A549 (cell line): ENCODE measurements around the gene ARIH1. TPM values are rescaled to one million over a fixed set of nuclear protein-coding genes. Genes with fewer than 3 reads are reported as not detected.

ENCODE experiments used
- ATAC-seq, 2 experiments: fragments of 200-7000 bp in 1 of 2; fragments of >200 bp in 1 of 2; cut with Nextera tagmentation in 1 of 2; cut with Tn5 transposase in 1 of 2; 3 replicates each; pipeline versions ENCODE4 v1.8.0 to v1.9.1; 2018 to 2020; ENCODE audit warnings: mild to moderate bottlenecking in 1 of 2, moderate library complexity in 1 of 2
- CTCF ChIA-PET: fragments of 300-600 bp; sonication (Branson Sonifier 250); formaldehyde crosslinking; extraction: SDS; loops from one replicate; lab custom pipeline; 2021; ENCODE audit warnings: antibody characterized with exemption, inconsistent platforms; lab: Yijun Ruan, JAX
- POLR2A ChIA-PET: fragments of 350-600 bp; formaldehyde crosslinking; extraction: SDS; loops from one replicate; lab custom pipeline; 2021; ENCODE audit warnings: antibody characterized with exemption, inconsistent platforms; lab: Yijun Ruan, JAX
- DNase-seq, 2 experiments: peaks; one replicate each; pipeline versions ENCODE4 v3.0.0 to v3.0.0-alpha.2; 2011 to 2016; ENCODE audit warnings: low read depth in 1 of 2, low spot score in 1 of 2
- FAIRE-seq: peaks from 2 replicates; lab custom pipeline; 2011; peaks lifted over from hg19 to GRCh38; lab: Jason Lieb, UNC
- H3K27ac ChIP-seq, 2 experiments: fragments of >200 bp; sonication (Bioruptor Twin); formaldehyde crosslinking; 3 replicates each; pipeline ENCODE4 v1.5.1; 2016 to 2017
- H3K4me1 ChIP-seq: fragments of >200 bp; sonication (Bioruptor Twin); formaldehyde crosslinking; 3 replicates; pipeline ENCODE4 v1.6.1; 2016
- H3K4me2 ChIP-seq: fragments of >200 bp; sonication (Bioruptor Twin); formaldehyde crosslinking; 3 replicates; pipeline ENCODE4 v1.6.1; 2016
- H3K4me3 ChIP-seq: fragments of >200 bp; sonication (Bioruptor Twin); formaldehyde crosslinking; 3 replicates; pipeline ENCODE4 v1.5.1; 2016
- H3K9me3 ChIP-seq: fragments of >200 bp; sonication (Bioruptor Twin); formaldehyde crosslinking; 3 replicates; pipeline ENCODE4 v1.6.1; 2016
- BCL3 ChIP-seq: fragments of >200 bp; sonication (Bioruptor Twin); formaldehyde crosslinking; IDR thresholded peaks from 3 replicates; pipeline ENCODE4 v1.6.1; 2016
- CEBPB ChIP-seq, 2 experiments: fragments of >200 bp in 1 of 2; sonication (Bioruptor Twin) in 1 of 2; formaldehyde crosslinking in 1 of 2; IDR thresholded peaks; 2 replicates each; pipeline ENCODE4 v1.6.1; 2012 to 2016
- CHD2 ChIP-seq: fragments of 150-350 bp; IDR thresholded peaks from 2 replicates; pipeline ENCODE4 v1.6.1; 2014; ENCODE audit warnings: low read length; ENCODE audit not compliant: partially characterized antibody
- E2F6 ChIP-seq: IDR thresholded peaks from 2 replicates; pipeline ENCODE4 v1.6.1; 2012; ENCODE audit warnings: low read depth, borderline replicate concordance
- EP300 ChIP-seq, 2 experiments: fragments of >200 bp; sonication (Bioruptor Twin); formaldehyde crosslinking; IDR thresholded peaks; 2 replicates in 1 of 2; 3 replicates in 1 of 2; pipeline ENCODE4 v1.6.1; 2016 to 2017
- FOSL2 ChIP-seq, 2 experiments: fragments of 450-650 bp in 1 of 2; fragments of >200 bp in 1 of 2; sonication (Bioruptor Twin) in 1 of 2; formaldehyde crosslinking; IDR thresholded peaks; 2 replicates each; pipeline versions ENCODE4 v1.5.0 to v1.6.1; 2016 to 2020; ENCODE audit warnings: mild to moderate bottlenecking in 1 of 2, moderate library complexity in 1 of 2
- FOXS1 ChIP-seq: fragments of 250-450 bp; sonication (Bioruptor Pico); IDR thresholded peaks from 2 replicates; pipeline ENCODE4 v1.5.0; 2020; ENCODE audit warnings: mild to moderate bottlenecking, moderate library complexity
- HOXB13 ChIP-seq: fragments of 250-450 bp; sonication (Bioruptor Pico); IDR thresholded peaks from 2 replicates; pipeline ENCODE4 v1.5.0; 2020; ENCODE audit warnings: low read depth, mild to moderate bottlenecking, moderate library complexity
- KDM1A ChIP-seq: fragments of 200-600 bp; sonication (generic); IDR thresholded peaks from 2 replicates; pipeline ENCODE4 v1.6.1; 2016; ENCODE audit warnings: low read depth, mild to moderate bottlenecking
- MYC ChIP-seq: IDR thresholded peaks from 2 replicates; pipeline ENCODE4 v1.6.1; 2012; ENCODE audit warnings: mild to moderate bottlenecking, inconsistent platforms, low read length, improper control_type of control experiment, borderline replicate concordance
- NFE2L2 ChIP-seq: fragments of 150-350 bp; conservative IDR thresholded peaks from 2 replicates; pipeline ENCODE4 v1.6.1; 2014; ENCODE audit warnings: low read length
- POLR2A ChIP-seq: IDR thresholded peaks from 2 replicates; pipeline ENCODE4 v1.6.1; 2012; ENCODE audit warnings: mild to moderate bottlenecking, low read length
- POLR2AphosphoS2 ChIP-seq: conservative IDR thresholded peaks from 2 replicates; pipeline ENCODE4 v1.6.1; 2012; ENCODE audit warnings: low read length, improper control_type of control experiment, inconsistent platforms
- RFX5 ChIP-seq: fragments of 450-650 bp; IDR thresholded peaks from 2 replicates; pipeline ENCODE4 v1.7.1; 2014; ENCODE audit warnings: antibody characterized with exemption, mild to moderate bottlenecking, moderate library complexity
- SREBF2 ChIP-seq: fragments of 450-650 bp; IDR thresholded peaks from 2 replicates; pipeline ENCODE4 v1.6.1; 2014; ENCODE audit warnings: mild to moderate bottlenecking, moderate library complexity
- WGBS: methylation state at CpG from one replicate; pipeline ENCODE4 v1.1.6; 2017; ENCODE audit errors: missing lambda C conversion rate; 5-methylcytosine and 5-hydroxymethylcytosine counted together
- polyA plus RNA-seq, 4 experiments: library from polyadenylated mRNA; depleted of rRNA in 3 of 4; stranded (reverse); fragments of >200 nt; fragmentation: RNase III in 1 of 4; extraction: RNeasy Plus Mini Kit Qiagen cat#74134 plus additional on column Dnase treatment in 1 of 4; gene quantifications; 2 replicates in 3 of 4; 3 replicates in 1 of 4; pipeline ENCODE4 v1.2.3, GENCODE V29; 2011 to 2017
- TF ChIP-seq, protein P1 (sequence below): fragments of 450-650 bp; IDR thresholded peaks from 2 replicates; pipeline ENCODE4 v1.6.1; 2014; ENCODE audit warnings: antibody characterized with exemption
- TF ChIP-seq, protein P2 (sequence below): fragments of 200-600 bp; sonication (generic); IDR thresholded peaks from 2 replicates; pipeline ENCODE4 v1.6.1; 2016; ENCODE audit warnings: antibody characterized with exemption, mild to moderate bottlenecking, moderate library complexity
- TF ChIP-seq, protein P3 (sequence below): IDR thresholded peaks from 2 replicates; pipeline ENCODE4 v1.6.1; 2012
- TF ChIP-seq, protein P4 (sequence below): fragments of >200 bp; sonication (Bioruptor Twin); formaldehyde crosslinking; IDR thresholded peaks from 2 replicates; pipeline ENCODE4 v1.6.1; 2016
- TF ChIP-seq, protein P5 (sequence below): IDR thresholded peaks from 2 replicates; pipeline ENCODE4 v1.6.1; 2012

The ARIH1 gene
- polyA plus RNA-seq, 2 of the 4 experiments (the other 2 are of a cell fraction): 92.6 to 127 TPM

DNA sequence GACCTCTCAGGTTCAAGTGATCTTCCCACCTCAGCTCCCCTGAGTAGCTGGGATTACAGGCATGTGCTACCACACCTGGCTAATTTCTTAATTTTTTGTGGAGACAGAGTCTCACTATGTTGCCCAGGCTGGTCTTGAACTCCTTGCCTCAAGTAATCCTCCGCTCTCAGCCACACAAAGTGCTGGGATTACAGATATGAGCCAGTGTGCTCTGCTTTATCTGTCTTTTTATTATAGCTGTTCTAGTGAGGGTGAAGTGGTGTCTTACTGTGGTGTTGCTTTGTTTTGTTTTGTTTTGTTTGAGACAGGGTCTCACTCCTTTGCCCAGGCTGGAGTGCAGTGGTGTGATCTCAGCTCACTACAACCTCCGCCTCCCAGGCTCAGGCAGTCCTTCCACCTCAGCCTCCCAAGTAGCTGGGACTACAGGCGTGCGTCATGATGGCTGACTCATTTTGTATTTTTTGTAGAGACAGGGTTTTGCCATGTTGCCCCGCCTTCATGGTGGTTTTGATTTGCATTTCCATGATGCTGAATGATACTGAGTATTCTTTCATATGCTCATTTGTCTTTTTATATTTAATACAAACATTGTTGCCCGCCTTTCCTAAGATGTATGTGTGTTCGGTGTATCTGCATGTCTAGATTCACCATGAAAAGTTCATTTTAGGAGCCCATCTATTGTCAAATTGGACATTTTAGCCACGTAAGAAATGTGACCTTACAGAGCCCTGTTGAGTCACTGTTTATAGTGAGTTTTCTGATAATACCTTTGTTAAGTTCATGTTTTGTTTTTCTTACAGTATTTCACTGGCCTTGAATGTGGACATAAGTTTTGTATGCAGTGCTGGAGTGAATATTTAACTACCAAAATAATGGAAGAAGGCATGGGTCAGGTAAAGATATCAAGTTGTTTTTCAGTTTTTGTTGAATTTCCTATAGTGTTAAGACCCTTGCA, 80.6 kb downstream of the ARIH1 start:
- no peak overlapping the region for H3K4me3 ChIP-seq
- POLR2A ChIA-PET: no interaction called here
- no peak for FAIRE-seq
- WGBS: 73% methylated on average over 8 of the region's 8 CpGs
- TF ChIP-seq, protein P1, sequence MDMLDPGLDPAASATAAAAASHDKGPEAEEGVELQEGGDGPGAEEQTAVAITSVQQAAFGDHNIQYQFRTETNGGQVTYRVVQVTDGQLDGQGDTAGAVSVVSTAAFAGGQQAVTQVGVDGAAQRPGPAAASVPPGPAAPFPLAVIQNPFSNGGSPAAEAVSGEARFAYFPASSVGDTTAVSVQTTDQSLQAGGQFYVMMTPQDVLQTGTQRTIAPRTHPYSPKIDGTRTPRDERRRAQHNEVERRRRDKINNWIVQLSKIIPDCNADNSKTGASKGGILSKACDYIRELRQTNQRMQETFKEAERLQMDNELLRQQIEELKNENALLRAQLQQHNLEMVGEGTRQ: no peak
- no peak for TF ChIP-seq FOSL2 (IDR thresholded peaks at IDR 0.05)
- peak; percentile 68 for TF ChIP-seq FOSL2 (CRISPR knock-in tag; IDR thresholded peaks at IDR 0.05)
- TF ChIP-seq CHD2: no peak
- TF ChIP-seq, all 56 proteins: peak for 1
- CTCF ChIA-PET: no interaction called here
- ATAC-seq (peak; percentile 83 to 89), DNase-seq (peak in 1 of 2 experiments; percentile 73)
- no peaks in the 10 kb centered on the region for H3K9me3 ChIP-seq
- H3K4me2 ChIP-seq: peak overlapping the region; percentile 31
- H3K4me1 ChIP-seq: peaks cover 15% of the 10 kb centered on the region
- H3K27ac ChIP-seq: peak overlapping the region in 1 of 2 experiments; percentile 24; a peak in 1 of 6 replicates

- WGBS: 92% methylated on average over 3 of the region's 3 CpGs
- peaks cover 6% of the 10 kb centered on the region for H3K4me1 ChIP-seq
- ATAC-seq: no peak
- no peak for DNase-seq
- no peak overlapping the region for H3K4me3 ChIP-seq
- no peaks in the 10 kb centered on the region for H3K9me3 ChIP-seq
- no peak for FAIRE-seq
- ChIA-PET POLR2A (no interaction called here), CTCF (interaction anchor here (0.6 to 1.3 kb wide), 3 partner anchors 8 to 40 kb away, joined by 3 to 5 read pairs (median 3); no protein-coding TSS in a partner anchor)
- no peak overlapping the region for H3K27ac ChIP-seq
- H3K4me2 ChIP-seq: no peak overlapping the region
- TF ChIP-seq KDM1A (no peak), MYC (no peak), SREBF2 (no peak), NFE2L2 (no peak), E2F6 (no peak), POLR2A (no peak), CEBPB (IDR thresholded peaks at IDR 0.05) (no peak), POLR2AphosphoS2 (no peak), FOXS1 (CRISPR knock-in tag) (no peak), EP300 (IDR thresholded peaks at IDR 0.05) (no peak), RFX5 (no peak), BCL3 (no peak), HOXB13 (CRISPR knock-in tag) (no peak)
- TF ChIP-seq, protein P2, sequence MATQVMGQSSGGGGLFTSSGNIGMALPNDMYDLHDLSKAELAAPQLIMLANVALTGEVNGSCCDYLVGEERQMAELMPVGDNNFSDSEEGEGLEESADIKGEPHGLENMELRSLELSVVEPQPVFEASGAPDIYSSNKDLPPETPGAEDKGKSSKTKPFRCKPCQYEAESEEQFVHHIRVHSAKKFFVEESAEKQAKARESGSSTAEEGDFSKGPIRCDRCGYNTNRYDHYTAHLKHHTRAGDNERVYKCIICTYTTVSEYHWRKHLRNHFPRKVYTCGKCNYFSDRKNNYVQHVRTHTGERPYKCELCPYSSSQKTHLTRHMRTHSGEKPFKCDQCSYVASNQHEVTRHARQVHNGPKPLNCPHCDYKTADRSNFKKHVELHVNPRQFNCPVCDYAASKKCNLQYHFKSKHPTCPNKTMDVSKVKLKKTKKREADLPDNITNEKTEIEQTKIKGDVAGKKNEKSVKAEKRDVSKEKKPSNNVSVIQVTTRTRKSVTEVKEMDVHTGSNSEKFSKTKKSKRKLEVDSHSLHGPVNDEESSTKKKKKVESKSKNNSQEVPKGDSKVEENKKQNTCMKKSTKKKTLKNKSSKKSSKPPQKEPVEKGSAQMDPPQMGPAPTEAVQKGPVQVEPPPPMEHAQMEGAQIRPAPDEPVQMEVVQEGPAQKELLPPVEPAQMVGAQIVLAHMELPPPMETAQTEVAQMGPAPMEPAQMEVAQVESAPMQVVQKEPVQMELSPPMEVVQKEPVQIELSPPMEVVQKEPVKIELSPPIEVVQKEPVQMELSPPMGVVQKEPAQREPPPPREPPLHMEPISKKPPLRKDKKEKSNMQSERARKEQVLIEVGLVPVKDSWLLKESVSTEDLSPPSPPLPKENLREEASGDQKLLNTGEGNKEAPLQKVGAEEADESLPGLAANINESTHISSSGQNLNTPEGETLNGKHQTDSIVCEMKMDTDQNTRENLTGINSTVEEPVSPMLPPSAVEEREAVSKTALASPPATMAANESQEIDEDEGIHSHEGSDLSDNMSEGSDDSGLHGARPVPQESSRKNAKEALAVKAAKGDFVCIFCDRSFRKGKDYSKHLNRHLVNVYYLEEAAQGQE: no peak
- TF ChIP-seq, protein P3, sequence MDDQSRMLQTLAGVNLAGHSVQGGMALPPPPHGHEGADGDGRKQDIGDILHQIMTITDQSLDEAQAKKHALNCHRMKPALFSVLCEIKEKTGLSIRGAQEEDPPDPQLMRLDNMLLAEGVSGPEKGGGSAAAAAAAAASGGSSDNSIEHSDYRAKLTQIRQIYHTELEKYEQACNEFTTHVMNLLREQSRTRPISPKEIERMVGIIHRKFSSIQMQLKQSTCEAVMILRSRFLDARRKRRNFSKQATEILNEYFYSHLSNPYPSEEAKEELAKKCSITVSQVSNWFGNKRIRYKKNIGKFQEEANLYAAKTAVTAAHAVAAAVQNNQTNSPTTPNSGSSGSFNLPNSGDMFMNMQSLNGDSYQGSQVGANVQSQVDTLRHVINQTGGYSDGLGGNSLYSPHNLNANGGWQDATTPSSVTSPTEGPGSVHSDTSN: no peak
- TF ChIP-seq, protein P4, sequence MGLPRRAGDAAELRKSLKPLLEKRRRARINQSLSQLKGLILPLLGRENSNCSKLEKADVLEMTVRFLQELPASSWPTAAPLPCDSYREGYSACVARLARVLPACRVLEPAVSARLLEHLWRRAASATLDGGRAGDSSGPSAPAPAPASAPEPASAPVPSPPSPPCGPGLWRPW: no peak
- TF ChIP-seq, protein P5, sequence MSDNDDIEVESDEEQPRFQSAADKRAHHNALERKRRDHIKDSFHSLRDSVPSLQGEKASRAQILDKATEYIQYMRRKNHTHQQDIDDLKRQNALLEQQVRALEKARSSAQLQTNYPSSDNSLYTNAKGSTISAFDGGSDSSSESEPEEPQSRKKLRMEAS: no peak
Measured at GRCh38 chr15:72559781-72560180, 85.7 kb downstream of the ARIH1 start.
